ENCODE results near the gene LATS2. TPM values are rescaled to one million over a fixed set of nuclear protein-coding genes. Genes with fewer than 3 reads are reported as not detected.

LATS2 gene
- total RNA-seq, 1 donor from 2014 or later = 49.0 TPM

GRCh38 chr13:21040120-21040826, 21.1 kb downstream of the LATS2 start:
- DNase-seq (ENCODE audit: low spot score in 2 of 2) = no peak
- H3K27me3 ChIP-seq = no peaks in the 10 kb centered on the region
- H3K9me3 ChIP-seq = no peaks in the 10 kb centered on the region
- H3K4me1 ChIP-seq = peaks cover 0 to 34% of the 10 kb centered on the region in 2 donors
- no peak overlapping the region for H3K4me3 ChIP-seq
- intact Hi-C loops (cut with DNase I) = no loop called here
- no peak overlapping the region for H3K27ac ChIP-seq
- H3K36me3 ChIP-seq = peaks cover 0 to 6% of the 10 kb centered on the region in 2 donors
- TF ChIP-seq, protein P1, sequence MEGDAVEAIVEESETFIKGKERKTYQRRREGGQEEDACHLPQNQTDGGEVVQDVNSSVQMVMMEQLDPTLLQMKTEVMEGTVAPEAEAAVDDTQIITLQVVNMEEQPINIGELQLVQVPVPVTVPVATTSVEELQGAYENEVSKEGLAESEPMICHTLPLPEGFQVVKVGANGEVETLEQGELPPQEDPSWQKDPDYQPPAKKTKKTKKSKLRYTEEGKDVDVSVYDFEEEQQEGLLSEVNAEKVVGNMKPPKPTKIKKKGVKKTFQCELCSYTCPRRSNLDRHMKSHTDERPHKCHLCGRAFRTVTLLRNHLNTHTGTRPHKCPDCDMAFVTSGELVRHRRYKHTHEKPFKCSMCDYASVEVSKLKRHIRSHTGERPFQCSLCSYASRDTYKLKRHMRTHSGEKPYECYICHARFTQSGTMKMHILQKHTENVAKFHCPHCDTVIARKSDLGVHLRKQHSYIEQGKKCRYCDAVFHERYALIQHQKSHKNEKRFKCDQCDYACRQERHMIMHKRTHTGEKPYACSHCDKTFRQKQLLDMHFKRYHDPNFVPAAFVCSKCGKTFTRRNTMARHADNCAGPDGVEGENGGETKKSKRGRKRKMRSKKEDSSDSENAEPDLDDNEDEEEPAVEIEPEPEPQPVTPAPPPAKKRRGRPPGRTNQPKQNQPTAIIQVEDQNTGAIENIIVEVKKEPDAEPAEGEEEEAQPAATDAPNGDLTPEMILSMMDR (IDR thresholded peaks at IDR 0.05) = no peak

DNA sequence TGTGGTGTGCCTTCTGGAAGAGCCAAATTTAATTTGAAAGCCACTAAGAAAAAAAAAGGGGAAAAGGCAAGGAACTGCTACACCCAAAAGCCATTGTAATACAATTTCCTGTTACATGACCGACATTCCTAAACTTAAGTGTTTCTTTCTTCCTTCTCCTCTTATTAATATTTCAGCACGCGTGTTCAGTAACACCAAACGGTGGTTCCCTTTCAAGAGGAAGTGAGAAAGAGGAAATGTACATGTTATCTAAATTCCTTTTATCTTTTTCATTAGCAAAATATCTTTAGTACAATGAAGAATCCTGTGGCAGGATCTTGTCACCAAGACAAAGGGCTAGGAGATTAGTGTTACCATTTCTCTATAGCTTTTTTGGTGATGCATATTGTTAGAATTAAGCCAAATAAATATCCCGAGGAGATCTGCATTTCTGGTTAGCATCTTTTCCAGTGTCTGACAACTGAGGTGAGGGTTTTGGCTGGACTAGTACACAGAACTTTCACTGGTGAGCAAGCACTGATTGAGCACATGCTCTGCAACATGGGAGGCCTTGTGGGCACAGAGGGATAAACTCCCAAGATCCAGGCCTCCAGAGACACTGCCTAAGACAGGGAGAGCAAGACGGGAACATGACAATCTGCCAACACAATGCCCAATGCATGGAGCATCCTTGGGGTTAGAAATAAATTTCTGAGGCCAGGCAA, 22.1 kb downstream of the LATS2 start:
- H3K36me3 ChIP-seq = peaks cover 0 to 6% of the 10 kb centered on the region in 2 donors
- DNase-seq (ENCODE audit: low spot score in 2 of 2) = no peak
- no peaks in the 10 kb centered on the region for H3K27me3 ChIP-seq
- H3K4me3 ChIP-seq = no peak overlapping the region
- peaks cover 0 to 35% of the 10 kb centered on the region in 2 donors for H3K4me1 ChIP-seq
- H3K27ac ChIP-seq = peak overlapping the region; percentile 23 to 28
- intact Hi-C loops (cut with DNase I) = no loop called here
- TF ChIP-seq, protein P1 (IDR thresholded peaks at IDR 0.05) = no peak
- no peaks in the 10 kb centered on the region for H3K9me3 ChIP-seq

GRCh38 chr13:21037656-21038055, 23.7 kb downstream of the LATS2 start:
- no peak for DNase-seq (ENCODE audit: low spot score in 2 of 2)
- no peak overlapping the region for H3K27ac ChIP-seq
- H3K4me1 ChIP-seq = peaks cover 4 to 42% of the 10 kb centered on the region in 2 donors
- TF ChIP-seq, protein P1 (IDR thresholded peaks at IDR 0.05) = no peak
- intact Hi-C loops (cut with DNase I) = no loop called here
- H3K27me3 ChIP-seq = no peaks in the 10 kb centered on the region
- H3K9me3 ChIP-seq = no peaks in the 10 kb centered on the region
- no peak overlapping the region for H3K4me3 ChIP-seq
- H3K36me3 ChIP-seq = peaks cover 0 to 3% of the 10 kb centered on the region in 2 donors

DNA sequence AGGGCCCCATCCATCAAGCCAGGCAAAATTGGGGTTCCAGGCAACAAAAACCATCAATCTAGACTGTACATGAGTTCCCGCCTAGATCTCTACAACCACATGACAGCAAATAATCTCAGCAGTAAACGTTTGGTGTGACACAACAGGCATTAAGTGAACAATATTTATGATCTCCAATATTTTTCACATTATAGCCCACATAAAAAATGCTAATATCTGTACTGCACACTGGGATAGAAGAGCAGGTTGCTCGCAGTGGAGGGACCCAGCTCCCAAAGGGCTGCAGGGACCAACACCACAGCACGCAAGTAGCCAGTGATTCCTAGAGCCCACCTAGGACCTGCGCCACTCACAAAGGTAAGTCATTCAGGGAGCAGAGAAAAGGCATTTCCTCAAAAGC, 25.9 kb downstream of the LATS2 start:
- Histone ChIP-seq H3K27me3 (no peaks in the 10 kb centered on the region), H3K4me1 (peaks cover 6 to 50% of the 10 kb centered on the region in 2 donors), H3K9me3 (no peaks in the 10 kb centered on the region), H3K36me3 (peaks cover 0 to 3% of the 10 kb centered on the region in 2 donors), H3K4me3 (no peak overlapping the region), H3K27ac (peak overlapping the region; percentile 30 to 70)
- TF ChIP-seq, protein P1 (IDR thresholded peaks at IDR 0.05) = no peak
- intact Hi-C loops (cut with DNase I) = no loop called here
- DNase-seq (ENCODE audit: low spot score in 2 of 2) = no peak

- TF ChIP-seq, protein P1 (IDR thresholded peaks at IDR 0.05) = peak in 1 of 3 experiments; percentile 18
- intact Hi-C loops (cut with DNase I) = no loop called here
- no peak overlapping the region for H3K4me3 ChIP-seq
- H3K4me1 ChIP-seq = peaks cover 6 to 47% of the 10 kb centered on the region in 2 donors
- H3K27me3 ChIP-seq = no peaks in the 10 kb centered on the region
- peaks cover 0 to 3% of the 10 kb centered on the region in 2 donors for H3K36me3 ChIP-seq
- peak overlapping the region; percentile 70 to 80 for H3K27ac ChIP-seq
- DNase-seq (ENCODE audit: low spot score in 2 of 2) = no peak
- H3K9me3 ChIP-seq = no peaks in the 10 kb centered on the region
Measured at GRCh38 chr13:21034603-21035191, 26.7 kb downstream of the LATS2 start.

Data from ascending aorta (tissue), 2 donors.